ENCODE results near the gene GTF2A2.

GRCh38 chr15:59680870-59681269 is 23.6 kb upstream of the GTF2A2 start:
- TF ChIP-seq EZH2 (IDR thresholded peaks at IDR 0.05; ENCODE audit: borderline replicate concordance, low read depth, low read length, poor library complexity, severe bottlenecking) (no peak), CTCF (conservative IDR thresholded peaks at IDR 0.05; ENCODE audit: low read depth, low read length) (no peak)
